HG03196 (cell line): Measurements from ENCODE around the gene NOC4L.

Source experiments
- ATAC-seq: cut with Tn5 transposase; IDR thresholded peaks from one replicate; pipeline ENCODE4 v1.9.1; 2021; ENCODE audit not compliant: unreplicated experiment

NOC4L gene

DNA sequence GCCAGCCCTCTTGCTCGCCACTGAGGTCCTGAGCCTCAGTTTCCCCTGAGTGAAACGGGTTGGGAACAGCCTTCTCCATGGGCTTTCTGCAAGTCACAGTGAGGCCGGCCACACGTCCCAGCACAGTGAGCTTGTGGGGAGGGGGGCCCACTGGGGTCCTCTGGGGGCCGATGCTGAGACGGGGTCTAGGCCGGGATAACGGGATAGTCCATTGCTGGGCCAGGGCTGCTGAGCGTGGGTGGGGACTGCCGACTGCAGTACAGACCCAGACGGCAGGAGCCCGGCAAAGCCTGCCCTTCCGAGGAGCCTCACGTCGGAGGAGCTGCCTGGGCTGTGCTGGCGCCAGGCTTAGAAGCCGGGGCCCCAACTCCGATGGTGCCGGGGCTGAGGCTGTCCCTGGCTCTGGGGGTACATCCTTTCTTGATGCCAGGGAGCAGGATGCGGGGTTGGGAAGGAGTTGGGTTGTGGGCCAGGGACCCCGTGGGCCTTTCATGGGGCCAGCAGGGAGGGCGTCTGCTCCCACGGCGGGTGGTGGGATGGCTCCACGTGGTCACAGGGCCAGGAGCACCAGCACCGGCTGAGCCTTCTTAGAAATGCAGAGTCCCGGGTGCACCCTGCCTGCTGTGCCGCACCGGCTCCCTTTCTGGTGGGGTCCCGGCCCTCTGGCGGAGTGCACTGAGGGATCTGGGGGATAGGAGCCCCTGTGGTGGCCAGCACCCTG is 24.2 kb downstream of the NOC4L start:
- ATAC-seq, result no peak

GRCh38 chr12:132169376-132169775 is 25.1 kb downstream of the NOC4L start:
- ATAC-seq, result no peak

GRCh38 chr12:132170094-132170636 is 25.9 kb downstream of the NOC4L start:
- ATAC-seq, result no peak

GRCh38 chr12:132170637-132171292 is 26.5 kb downstream of the NOC4L start:
- ATAC-seq, result no peak

DNA sequence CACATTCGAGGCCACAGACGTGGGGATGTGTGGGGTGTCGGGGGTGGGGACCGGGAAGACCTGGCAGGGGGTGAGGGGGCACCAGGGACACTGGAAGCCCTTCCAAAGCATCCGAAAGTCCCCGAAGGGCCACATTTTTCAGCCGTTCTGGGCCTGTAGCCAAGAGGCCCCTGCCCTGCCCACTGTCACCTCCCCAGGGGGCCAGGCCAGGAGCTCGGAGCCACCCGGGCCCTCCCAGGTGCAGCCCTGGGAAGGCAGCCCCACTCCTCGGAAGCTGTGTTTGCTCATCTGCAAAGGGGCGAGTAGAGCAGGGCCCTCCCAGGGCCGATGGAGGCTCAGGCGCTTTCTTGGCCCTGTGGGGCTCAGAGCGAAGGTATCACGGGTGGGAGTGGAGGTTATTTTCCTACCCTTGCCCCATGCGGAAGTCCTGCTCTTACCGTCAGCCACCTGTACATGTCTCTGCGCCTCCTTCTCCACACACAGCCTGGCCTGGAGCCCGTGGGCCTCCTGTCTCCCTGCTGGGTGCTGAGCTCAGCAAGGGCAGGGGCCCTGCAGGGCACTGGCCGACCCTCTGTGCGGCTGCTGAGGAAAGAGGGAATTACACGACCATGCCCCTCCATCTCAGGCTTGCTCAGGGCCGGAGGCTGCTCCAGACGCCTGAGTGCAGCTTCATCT is 27.2 kb downstream of the NOC4L start:
- no peak for ATAC-seq

DNA sequence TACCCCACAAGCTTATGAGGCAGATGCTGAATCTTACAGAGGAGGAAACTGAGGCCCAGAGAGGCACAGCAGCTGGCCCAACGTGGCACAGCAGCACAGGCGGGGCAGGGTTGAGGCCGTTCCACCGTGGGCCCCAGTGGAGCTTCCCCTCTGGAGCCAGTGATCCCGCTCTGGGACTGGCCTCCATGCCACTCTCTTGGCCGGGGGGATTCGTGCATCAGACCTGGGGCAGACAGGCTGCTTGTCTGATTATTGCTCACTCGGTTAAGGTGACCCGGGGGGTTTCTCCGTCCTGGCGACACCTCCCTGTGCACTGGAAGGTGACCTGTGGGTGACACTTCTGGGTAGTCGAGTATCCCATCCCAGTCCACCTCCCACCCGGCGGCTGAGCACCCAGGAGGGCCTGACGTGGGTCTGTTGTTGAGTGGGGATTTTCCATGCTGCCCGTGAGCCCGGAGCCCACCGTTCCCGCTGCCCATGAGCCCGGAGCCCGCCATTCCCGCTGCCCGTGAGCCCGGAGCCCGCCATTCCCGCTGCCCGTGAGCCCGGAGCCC is 27.8 kb downstream of the NOC4L start:
- ATAC-seq, result no peak

GRCh38 chr12:132172619-132173018 is 28.4 kb downstream of the NOC4L start:
- no peak for ATAC-seq

DNA sequence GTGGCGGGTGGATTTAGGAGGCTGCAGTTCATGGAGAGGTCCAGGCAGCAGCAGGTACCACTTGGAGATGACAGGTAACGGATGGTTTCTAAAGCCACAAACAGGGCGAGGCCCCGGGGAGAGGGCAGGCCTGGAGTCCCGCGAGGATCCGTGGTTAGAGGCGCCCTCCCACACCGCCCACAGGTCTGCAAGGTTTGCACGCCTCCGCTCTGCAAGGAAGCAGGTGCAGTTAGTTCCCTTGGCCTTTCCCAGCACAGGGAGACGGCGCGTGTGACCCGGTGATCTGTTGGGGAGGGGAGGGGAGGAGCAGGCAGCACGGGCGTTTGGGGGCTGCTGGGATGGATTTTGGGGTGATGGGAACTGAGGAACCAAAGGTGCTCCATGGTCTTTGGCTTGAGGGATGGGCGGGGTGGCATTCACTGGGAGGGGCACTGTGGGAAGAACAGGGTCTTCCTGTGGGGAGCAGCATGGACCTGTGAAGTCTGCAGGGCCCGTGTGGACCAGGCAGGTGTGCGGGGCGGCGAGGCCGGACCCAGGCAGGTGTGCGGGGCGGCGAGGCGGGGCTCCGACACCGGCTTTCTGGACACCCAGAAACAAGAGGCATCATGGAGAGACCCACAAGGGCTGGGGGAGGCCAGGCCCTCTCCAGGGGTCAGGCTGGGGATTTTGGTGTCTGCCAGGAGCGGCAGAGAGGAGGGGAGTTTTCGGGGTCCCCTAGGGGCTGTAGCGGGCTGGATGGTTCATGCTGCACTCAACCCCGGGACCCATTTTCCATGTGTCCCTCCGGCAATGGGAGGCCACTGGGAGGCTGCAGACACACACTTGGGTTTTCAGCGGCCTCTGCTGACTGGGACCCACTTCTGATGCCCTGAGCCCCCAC is 29.1 kb downstream of the NOC4L start:
- no peak for ATAC-seq

- no peak for ATAC-seq
Measured at GRCh38 chr12:132174015-132174838, 30.0 kb downstream of the NOC4L start.

DNA sequence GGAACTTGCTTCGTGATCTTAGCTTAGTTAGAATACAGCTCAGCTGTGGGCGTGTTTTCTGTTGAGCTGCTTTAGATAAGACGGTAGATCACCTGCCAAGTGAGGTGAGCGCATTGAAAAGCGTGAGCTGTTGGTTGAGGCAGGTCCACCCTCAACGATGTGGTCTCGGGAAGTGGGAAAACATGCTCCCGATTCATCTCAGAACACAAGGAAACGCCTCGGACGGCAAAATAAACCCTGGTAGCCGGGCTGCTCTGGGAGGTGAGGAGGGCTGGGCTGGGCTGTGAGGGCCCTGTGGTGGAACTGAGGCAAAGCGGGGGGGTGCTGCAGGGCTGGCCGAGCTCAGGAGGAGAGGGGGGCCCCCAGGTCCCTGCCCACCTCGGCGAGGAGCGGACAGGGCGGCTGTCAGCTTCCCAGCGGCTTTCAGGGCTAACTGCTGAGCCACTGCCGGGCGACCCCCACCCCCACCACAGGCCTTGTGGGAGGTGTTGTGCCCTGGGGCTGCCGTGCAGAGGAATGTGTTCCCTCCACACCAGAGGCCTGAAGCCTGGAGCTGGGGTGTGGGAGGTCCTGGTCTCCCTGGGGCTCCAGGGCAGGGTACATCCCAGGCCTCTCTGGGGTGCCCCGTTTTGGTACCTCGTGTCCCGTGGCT is 30.7 kb downstream of the NOC4L start:
- no peak for ATAC-seq

- ATAC-seq, result no peak
Measured at GRCh38 chr12:132175496-132176384, 31.5 kb downstream of the NOC4L start.

- no peak for ATAC-seq
Measured at GRCh38 chr12:132176385-132176919, 32.2 kb downstream of the NOC4L start.

DNA sequence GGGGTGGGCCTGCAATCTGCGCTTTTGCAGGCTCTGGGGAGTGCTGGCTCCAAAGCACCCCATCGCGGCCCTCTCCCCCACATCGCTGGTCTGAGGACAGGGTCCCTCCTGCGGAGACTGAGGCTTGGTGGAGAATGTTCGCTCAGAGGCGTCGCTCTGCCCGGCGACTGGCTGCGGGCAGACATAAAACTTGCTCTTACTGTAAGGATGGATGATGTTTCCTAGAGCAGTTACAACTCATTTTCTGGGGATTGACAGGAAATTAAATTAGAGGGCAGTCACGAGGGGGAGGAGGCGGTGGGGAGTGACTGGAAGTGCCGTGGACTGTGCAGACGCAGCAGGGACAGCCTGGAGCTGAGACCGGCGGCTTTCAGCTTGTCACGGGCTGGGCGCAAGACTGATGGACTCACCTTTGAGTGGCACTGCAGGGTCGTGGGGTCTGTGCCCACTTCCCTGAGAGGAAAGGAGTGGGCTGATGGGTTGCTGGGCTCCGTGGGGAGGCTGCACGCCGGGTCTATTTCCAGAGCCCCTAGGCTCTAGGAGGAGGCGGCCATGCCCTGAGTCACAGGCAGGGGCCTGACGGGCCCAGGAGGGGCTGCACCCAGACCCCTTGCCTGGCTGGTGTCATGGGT is 32.8 kb downstream of the NOC4L start:
- ATAC-seq, result no peak

DNA sequence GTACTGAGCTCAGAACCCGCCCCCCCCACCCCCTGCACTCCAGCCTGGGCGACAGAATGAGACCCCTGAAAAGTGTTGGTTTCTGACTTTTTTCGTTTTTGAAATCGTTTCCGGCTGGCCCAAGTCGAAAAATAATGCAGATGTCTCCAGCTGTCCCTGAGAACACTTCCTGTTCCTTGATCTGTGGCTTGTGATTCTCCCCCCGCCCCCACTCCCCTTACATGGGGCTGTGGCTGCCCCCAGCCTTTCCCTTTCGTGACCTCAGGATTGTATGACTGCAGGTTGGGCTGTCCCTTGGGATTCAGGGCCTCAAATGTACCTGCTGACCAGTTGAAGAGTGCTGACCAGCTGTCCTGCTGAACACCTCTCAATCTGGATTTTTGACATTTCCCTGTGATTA is 34.1 kb downstream of the NOC4L start:
- no peak for ATAC-seq

GRCh38 chr12:132178801-132179401 is 34.6 kb downstream of the NOC4L start:
- ATAC-seq, result no peak

- ATAC-seq, result no peak
Measured at GRCh38 chr12:132179431-132180362, 35.4 kb downstream of the NOC4L start.
